K562 (cell line): ENCODE measurements around the gene RYR1. TPM values are rescaled to one million over a fixed set of nuclear protein-coding genes. Genes with fewer than 3 reads are reported as not detected.
A peak's percentile ranks its signal among the peaks of the same experiment; 100 is the strongest.

Experiments
- ATAC-seq: fragments of 200-7000 bp; cut with Tn5 transposase; 3 replicates; pipeline ENCODE4 v1.9.1; 2020; ENCODE audit warnings: moderate library complexity
- BruUV-seq: library from RNA; stranded (reverse); fragments of 400-500 nt; replicated peaks from 2 replicates; lab custom pipeline; 2021; lab: Mats Ljungman, UMichigan
- CTCF ChIA-PET: fragments of 300-600 bp; formaldehyde crosslinking; extraction: SDS; loops from one replicate; lab custom pipeline; 2021; ENCODE audit warnings: low intra/inter-chr PET ratio; lab: Yijun Ruan, JAX
- POLR2A ChIA-PET: fragments of 300-600, 350-650 bp; sonication (Branson Sonifier 250); formaldehyde crosslinking; extraction: SDS; loops from one replicate; lab custom pipeline; 2021; ENCODE audit warnings: antibody characterized with exemption, inconsistent platforms; lab: Yijun Ruan, JAX
- DNase-seq, 4 experiments: peaks; one replicate each; pipeline versions ENCODE4 v3.0.0 to v3.0.0-alpha.2; 2011 to 2018; ENCODE audit warnings: low spot score in 3 of 4, mixed read lengths in 3 of 4; ENCODE audit errors: extremely low read depth in 1 of 4
- FAIRE-seq: peaks from 2 replicates; lab custom pipeline; 2011; peaks lifted over from hg19 to GRCh38; lab: Jason Lieb, UNC
- H2AFZ ChIP-seq: 2 replicates; pipeline ENCODE4 v1.6.0; 2011; ENCODE audit warnings: low read depth, low read length, control low read depth, inconsistent platforms
- H3K27ac ChIP-seq: fragments of 200-600 bp; 3 replicates; pipeline ENCODE4 v1.8.0; 2011; ENCODE audit warnings: low read depth, mild to moderate bottlenecking, control low read depth, inconsistent platforms, low read length, moderate library complexity, mixed read lengths; ENCODE audit errors: extremely low read depth
- H3K27me3 ChIP-seq, 2 experiments: fragments of 300-600 bp in 1 of 2; 2 replicates in 1 of 2; 3 replicates in 1 of 2; pipeline versions ENCODE4 v1.6.0 to v1.8.0; 2011; ENCODE audit warnings: inconsistent platforms in 2 of 2, low read length in 2 of 2, mild to moderate bottlenecking in 1 of 2, mixed read lengths in 1 of 2, moderate library complexity in 1 of 2; ENCODE audit not compliant: control insufficient read depth in 2 of 2, insufficient read depth in 2 of 2
- H3K36me3 ChIP-seq: fragments of 300-600 bp; 3 replicates; pipeline ENCODE4 v1.8.0; 2011; ENCODE audit warnings: mild to moderate bottlenecking, low read length, inconsistent platforms; ENCODE audit not compliant: control insufficient read depth, insufficient read depth
- H3K4me1 ChIP-seq, 2 experiments: fragments of 200-600 bp in 1 of 2; replicated peaks in 1 of 2; 2 replicates in 1 of 2; 3 replicates in 1 of 2; pipeline versions ENCODE4 v1.5.1 to v1.8.0; 2011; ENCODE audit warnings: inconsistent platforms in 2 of 2, low read length in 2 of 2, mild to moderate bottlenecking in 1 of 2, mixed read lengths in 1 of 2, moderate library complexity in 1 of 2; ENCODE audit not compliant: control insufficient read depth in 2 of 2, insufficient read depth in 2 of 2
- H3K4me2 ChIP-seq: 2 replicates; pipeline ENCODE4 v1.6.1; 2011; ENCODE audit warnings: low read length, control low read depth, inconsistent platforms, mixed read lengths; ENCODE audit not compliant: insufficient read depth
- H3K4me3 ChIP-seq: fragments of 200-600 bp; sonication (generic), shearing (Covaris generic); 2 replicates; pipeline ENCODE4 v1.5.1; 2016; ENCODE audit warnings: control low read depth, inconsistent platforms
- H3K79me2 ChIP-seq: fragments of 200-600 bp; 3 replicates; pipeline ENCODE4 v1.8.0; 2011; ENCODE audit warnings: low read length, inconsistent platforms; ENCODE audit not compliant: control insufficient read depth, insufficient read depth
- H3K9ac ChIP-seq, 2 experiments: 2 replicates each; pipeline versions ENCODE4 v1.6.0 to v1.6.1; 2011; ENCODE audit warnings: low read depth in 2 of 2, low read length in 2 of 2, control low read depth in 1 of 2, inconsistent platforms in 1 of 2, mild to moderate bottlenecking in 1 of 2, mixed read lengths in 1 of 2; ENCODE audit not compliant: insufficient read depth in 1 of 2
- H3K9me1 ChIP-seq: one replicate; pipeline ENCODE4 v1.6.0; 2011; ENCODE audit warnings: inconsistent platforms, mild to moderate bottlenecking, low read length, moderate library complexity; ENCODE audit not compliant: control insufficient read depth, insufficient read depth
- H3K9me3 ChIP-seq: replicated peaks from 2 replicates; pipeline ENCODE4 v1.5.1; 2011; ENCODE audit warnings: low read depth, low read length, inconsistent platforms; ENCODE audit not compliant: control insufficient read depth, insufficient read depth
- H4K20me1 ChIP-seq: replicated peaks from 2 replicates; pipeline ENCODE4 v1.6.1; 2011; ENCODE audit warnings: low read length, inconsistent platforms, mixed read lengths; ENCODE audit not compliant: control insufficient read depth, insufficient read depth
- ELF4 ChIP-seq: fragments of 450-650 bp; formaldehyde crosslinking; IDR thresholded peaks from 2 replicates; pipeline ENCODE4 v1.4.0; 2022; ENCODE audit warnings: missing genetic modification characterization
- GATA2 ChIP-seq: sonication (generic); formaldehyde crosslinking; IDR thresholded peaks from 2 replicates; pipeline ENCODE4 v1.4.0; 2020; ENCODE audit warnings: mild to moderate bottlenecking, missing genetic modification reagents
- KLF13 ChIP-seq: fragments of 450-650 bp; IDR thresholded peaks from 2 replicates; pipeline ENCODE4 v1.6.1; 2016; ENCODE audit warnings: missing genetic modification characterization, low read depth, mild to moderate bottlenecking, missing compliant biosample characterization, moderate library complexity, borderline replicate concordance
- KLF6 ChIP-seq: fragments of 250-450 bp; sonication (Bioruptor Pico); IDR thresholded peaks from 2 replicates; pipeline ENCODE4 v1.4.0; 2020; ENCODE audit warnings: mild to moderate bottlenecking, moderate library complexity, borderline replicate concordance
- WGBS: fragments of 100-300 bp; shearing (Covaris generic); methylation state at CpG from one replicate; pipeline ENCODE4 v1.1.6; 2016; ENCODE audit warnings: low coverage, mixed read lengths; ENCODE audit not compliant: insufficient coverage; ENCODE audit errors: missing lambda C conversion rate; 5-methylcytosine and 5-hydroxymethylcytosine counted together
- in situ Hi-C: fragments of 300-500 bp; cut with MboI; formaldehyde crosslinking; loops from 4 replicates; pipeline ENCODE4 v1.15.0; 2018; ENCODE audit warnings: inconsistent platforms, mixed read lengths
- intact Hi-C: fragments of 100-400 bp; cut with micrococcal nuclease; formaldehyde crosslinking; loops from 2 replicates; pipeline ENCODE4 v1.14.2; 2022
- polyA plus RNA-seq, 8 experiments: library from polyadenylated mRNA; depleted of rRNA in 4 of 8; stranded (reverse) in 5 of 8; unstranded in 3 of 8; fragments of >200 nt; fragmentation: Nextera tagmentation in 2 of 8; fragmentation: Illumina TruSeq in 1 of 8; extraction: Ambion mirVana in 2 of 8; extraction: Trizol in 1 of 8; gene quantifications; 2 replicates each; pipeline versions ENCODE4 v1.2.1 to v1.2.3, GENCODE V29; 2011 to 2014; ENCODE audit warnings: inconsistent platforms in 1 of 8, missing spikeins in 1 of 8
- total RNA-seq, 7 experiments: library from RNA; depleted of rRNA in 6 of 7; stranded (reverse); fragments of >200 nt in 6 of 7; fragmentation: Illumina TruSeq in 2 of 7; extraction: Trizol in 2 of 7; gene quantifications; 2 replicates each; pipeline versions ENCODE4 v1.2.1 to v1.2.3, GENCODE V29; 2011 to 2021; ENCODE audit warnings: low replicate concordance in 1 of 7
- TF ChIP-seq, protein P1 (sequence below), 2 experiments: IDR thresholded peaks; 2 replicates each; pipeline ENCODE4 v1.6.1; 2012; ENCODE audit warnings: improper control_type of control experiment in 2 of 2, low read depth in 2 of 2, low read length in 2 of 2, borderline replicate concordance in 1 of 2
- TF ChIP-seq, protein P2 (sequence below): sonication (generic); formaldehyde crosslinking; IDR thresholded peaks from 2 replicates; pipeline ENCODE4 v1.5.0; 2020; ENCODE audit warnings: missing genetic modification reagents

Gene RYR1
- total and polyA plus RNA-seq, 9 of the 15 experiments (the other 6 are each of a cell fraction or from before 2014, with no cell fraction given), result 0.11 to 7.4 (median 3.7) TPM

DNA sequence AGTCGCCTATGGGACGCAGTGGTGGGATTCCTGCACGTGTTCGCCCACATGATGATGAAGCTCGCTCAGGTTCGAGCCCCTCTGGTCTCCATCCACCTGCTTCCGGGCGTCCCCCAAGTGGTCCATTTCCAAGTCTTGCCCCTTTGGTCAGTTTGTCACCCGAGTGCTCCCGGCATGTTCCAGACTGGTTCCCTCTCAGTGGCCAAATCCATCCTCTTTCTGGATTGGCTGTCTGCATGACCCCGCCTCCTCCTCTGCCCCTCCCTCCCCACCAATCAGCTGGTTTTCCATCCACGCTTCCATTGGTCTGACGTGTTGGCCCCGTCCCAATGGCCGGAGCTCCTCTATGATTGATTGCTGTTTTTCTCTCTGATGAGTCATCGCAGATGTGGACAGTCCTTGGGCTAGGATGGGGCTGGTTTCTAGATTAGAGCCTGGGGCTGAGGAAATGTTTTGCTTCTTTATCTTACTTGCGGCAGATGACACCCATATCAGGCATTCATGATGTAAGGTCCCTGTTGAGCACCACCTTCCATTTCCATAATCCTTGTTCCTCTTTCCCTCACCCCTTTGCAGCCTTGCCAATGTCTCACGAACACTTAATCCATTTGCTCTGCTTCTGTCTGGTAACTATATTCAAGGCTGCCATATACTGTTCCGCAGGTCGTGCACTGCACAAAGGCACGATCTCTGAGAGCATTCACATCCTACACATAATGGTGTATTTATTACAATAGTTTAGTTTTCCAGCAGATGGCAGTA lies 110.5 kb downstream of the RYR1 start (continued):
- TF ChIP-seq KLF6 (CRISPR knock-in tag) (no peak), ELF4 (CRISPR knock-in tag) (peak; percentile 19; the same call in 1 of the 2 replicates)

DNA sequence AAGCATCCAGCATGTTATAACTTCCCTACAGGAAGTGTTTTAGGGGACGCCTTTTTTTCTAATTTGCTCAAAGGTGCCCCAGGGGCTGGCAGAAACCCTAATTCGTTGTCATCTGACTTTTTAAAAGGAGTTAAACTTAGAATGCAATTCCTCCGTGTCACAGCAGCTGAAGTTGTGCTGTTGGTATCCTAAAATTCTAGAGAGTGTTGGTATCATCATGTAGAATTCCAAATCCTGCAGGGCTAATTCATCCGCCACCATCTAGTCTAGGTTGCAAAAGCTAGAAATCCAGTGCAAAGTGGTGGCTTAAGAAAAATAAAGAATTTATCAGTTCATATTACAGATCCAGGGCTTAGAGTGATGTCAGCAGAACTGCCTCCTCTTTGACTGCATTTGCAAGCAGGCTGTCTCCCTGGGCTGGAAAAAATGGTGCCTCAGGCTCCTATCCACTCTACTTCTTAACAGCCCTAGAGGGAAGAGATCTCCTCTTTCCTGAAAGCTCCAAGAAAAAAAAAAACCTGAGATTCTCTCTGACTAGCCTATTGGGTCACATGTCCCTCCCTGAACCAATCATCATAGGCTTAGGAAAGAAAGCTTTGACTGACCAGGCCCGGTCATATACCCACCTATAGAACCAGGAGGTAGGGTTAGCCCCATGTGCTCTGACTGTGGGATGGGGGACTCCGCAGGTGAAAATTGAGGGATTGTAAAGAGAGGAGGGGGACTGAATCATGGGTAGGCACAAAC lies 111.3 kb downstream of the RYR1 start:
- peak; percentile 55 to 66 (median 60) for DNase-seq
- Histone ChIP-seq H3K79me2 (peaks cover 8% of the 10 kb centered on the region; the same call in 2 of the 3 replicates), H3K9ac (peak overlapping the region in 1 of 2 experiments; percentile 69; a peak in 2 of 4 replicates), H3K27ac (peak overlapping the region; percentile 92), H3K4me1 (peaks cover 16 to 23% of the 10 kb centered on the region in 2 experiments), H3K27me3 (no peaks in the 10 kb centered on the region), H3K9me3 (no peaks in the 10 kb centered on the region), H4K20me1 (no peaks in the 10 kb centered on the region), H2AFZ (peak overlapping the region; percentile 87), H3K4me2 (peak overlapping the region; percentile 90), H3K4me3 (peak overlapping the region; percentile 28; the same call in 1 of the 2 replicates), H3K36me3 (no peaks in the 10 kb centered on the region), H3K9me1 (no peaks in the 10 kb centered on the region)
- 30% methylated on average over 6 of the region's 6 CpGs for WGBS
- ChIA-PET POLR2A (interaction anchor here (0.6 to 1.3 kb wide), 10 partner anchors 10 to 801 kb away, joined by 3 to 11 read pairs (median 3); no protein-coding TSS in a partner anchor), CTCF (interaction anchor here (0.6 to 2.3 kb wide), 7 partner anchors 90 to 487 kb away, joined by 3 to 12 read pairs (median 4); partner anchors contain the start of genes FBXO27, MRPS12 and SARS2)
- intact Hi-C loops (loop anchor here (1.0 to 10.0 kb wide), 4 partner anchors 30 to 190 kb away; partner anchors contain the start of gene EIF3K), in situ Hi-C loops (no loop called here)
- FAIRE-seq, result peak; percentile 73
- BruUV-seq, result no TSS peak
- peak; percentile 55 for ATAC-seq
- TF ChIP-seq KLF13 (tag) (0 out of 2 replicates have a peak, but pooled peaks have one; percentile 17), GATA2 (CRISPR knock-in tag) (0 out of 2 replicates have a peak, but pooled peaks have one; percentile 3)
- TF ChIP-seq, protein P1, sequence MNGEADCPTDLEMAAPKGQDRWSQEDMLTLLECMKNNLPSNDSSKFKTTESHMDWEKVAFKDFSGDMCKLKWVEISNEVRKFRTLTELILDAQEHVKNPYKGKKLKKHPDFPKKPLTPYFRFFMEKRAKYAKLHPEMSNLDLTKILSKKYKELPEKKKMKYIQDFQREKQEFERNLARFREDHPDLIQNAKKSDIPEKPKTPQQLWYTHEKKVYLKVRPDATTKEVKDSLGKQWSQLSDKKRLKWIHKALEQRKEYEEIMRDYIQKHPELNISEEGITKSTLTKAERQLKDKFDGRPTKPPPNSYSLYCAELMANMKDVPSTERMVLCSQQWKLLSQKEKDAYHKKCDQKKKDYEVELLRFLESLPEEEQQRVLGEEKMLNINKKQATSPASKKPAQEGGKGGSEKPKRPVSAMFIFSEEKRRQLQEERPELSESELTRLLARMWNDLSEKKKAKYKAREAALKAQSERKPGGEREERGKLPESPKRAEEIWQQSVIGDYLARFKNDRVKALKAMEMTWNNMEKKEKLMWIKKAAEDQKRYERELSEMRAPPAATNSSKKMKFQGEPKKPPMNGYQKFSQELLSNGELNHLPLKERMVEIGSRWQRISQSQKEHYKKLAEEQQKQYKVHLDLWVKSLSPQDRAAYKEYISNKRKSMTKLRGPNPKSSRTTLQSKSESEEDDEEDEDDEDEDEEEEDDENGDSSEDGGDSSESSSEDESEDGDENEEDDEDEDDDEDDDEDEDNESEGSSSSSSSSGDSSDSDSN (IDR thresholded peaks at IDR 0.05; ENCODE audit: borderline replicate concordance in 1 of 2, low read depth in 2 of 2, low read length in 2 of 2), result 0 out of 4 replicates have a peak, but pooled peaks of 1 of the 2 experiments have one; percentile 5
- TF ChIP-seq, protein P2, sequence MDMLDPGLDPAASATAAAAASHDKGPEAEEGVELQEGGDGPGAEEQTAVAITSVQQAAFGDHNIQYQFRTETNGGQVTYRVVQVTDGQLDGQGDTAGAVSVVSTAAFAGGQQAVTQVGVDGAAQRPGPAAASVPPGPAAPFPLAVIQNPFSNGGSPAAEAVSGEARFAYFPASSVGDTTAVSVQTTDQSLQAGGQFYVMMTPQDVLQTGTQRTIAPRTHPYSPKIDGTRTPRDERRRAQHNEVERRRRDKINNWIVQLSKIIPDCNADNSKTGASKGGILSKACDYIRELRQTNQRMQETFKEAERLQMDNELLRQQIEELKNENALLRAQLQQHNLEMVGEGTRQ (CRISPR knock-in tag), result peak; percentile 89
